Mucosa of descending colon (tissue), 3 donors: ENCODE data around the gene CRYGA. TPM values are rescaled to one million over a fixed set of nuclear protein-coding genes. Genes with fewer than 3 reads are reported as not detected.

Experiments used
- ATAC-seq: fragments of 200-7000 bp; cut with Tn5 transposase; one replicate; pipeline ENCODE4 v1.9.1; 2020; ENCODE audit warnings: mild to moderate bottlenecking, moderate library complexity
- DNase-seq, 3 donors: peaks; one replicate each; pipeline ENCODE4 v3.0.0-alpha.2; 2020
- H3K36me3 ChIP-seq: fragments of 200-600 bp; one replicate; pipeline ENCODE4 v1.8.0; 2021; ENCODE audit warnings: low read depth, mild to moderate bottlenecking
- H3K4me1 ChIP-seq: fragments of 200-600 bp; one replicate; pipeline ENCODE4 v1.8.0; 2021; ENCODE audit warnings: low read depth, mild to moderate bottlenecking
- H3K4me3 ChIP-seq: fragments of 200-600 bp; one replicate; pipeline ENCODE4 v1.8.0; 2021; ENCODE audit warnings: mild to moderate bottlenecking
- H3K9me3 ChIP-seq: fragments of 200-600 bp; one replicate; pipeline ENCODE4 v1.8.0; 2021; ENCODE audit warnings: mild to moderate bottlenecking
- intact Hi-C, 2 donors: fragments of 100-400 bp; cut with DNase I in 1 of 2; cut with micrococcal nuclease in 1 of 2; formaldehyde crosslinking; loops; one replicate each; pipeline versions ENCODE4 v1.11.0 to v1.11.1; 2022; cut with DNase I, micrococcal nuclease
- total RNA-seq, 3 donors: library from RNA; stranded (reverse); fragmentation: NEBNext Ultra II Directional in 2 of 3; extraction: Animal tissue kit (Norgen Biotek cat#: 25700) in 2 of 3; gene quantifications; one replicate each; pipeline versions ENCODE4 v1.2.1 to v1.2.4, GENCODE V29; 2021 to 2023
- TF ChIP-seq, protein P1 (sequence below): fragments of 200-600 bp; IDR thresholded peaks from one replicate; pipeline ENCODE4 v1.8.0; 2022; ENCODE audit warnings: antibody characterized with exemption, mild to moderate bottlenecking
- donor health status: DM: no; HTN: no; CAD: no; lungs with moderate emphysema.
- donor health status: DM: no; HTN: no; CAD: no.
- donor health status: DM: no; HTN: yes; CAD: no.

The CRYGA gene
- total RNA-seq, 3 donors from 2014 or later = not detected

DNA sequence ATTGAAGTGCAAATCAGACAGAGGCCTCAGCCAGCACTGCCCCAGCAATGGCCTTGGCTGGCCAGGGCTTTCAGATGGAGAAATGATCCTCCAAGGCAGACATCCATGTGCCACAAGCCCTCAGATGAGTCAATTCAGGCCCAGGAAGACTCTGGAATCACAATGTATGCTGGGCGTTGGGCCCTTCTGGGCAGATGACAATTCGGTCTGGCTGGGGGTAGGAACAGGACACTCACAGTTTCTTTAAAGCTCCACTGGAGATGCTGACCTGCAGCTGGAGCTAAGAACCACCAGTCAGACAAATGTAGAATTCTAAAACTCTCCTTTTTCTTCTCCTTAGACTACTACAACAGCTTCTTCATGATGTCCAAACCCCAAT is 26.7 kb downstream of the CRYGA start:
- no peak overlapping the region for H3K4me3 ChIP-seq
- H3K9me3 ChIP-seq = no peaks in the 10 kb centered on the region
- DNase-seq = no peak
- TF ChIP-seq, protein P1, sequence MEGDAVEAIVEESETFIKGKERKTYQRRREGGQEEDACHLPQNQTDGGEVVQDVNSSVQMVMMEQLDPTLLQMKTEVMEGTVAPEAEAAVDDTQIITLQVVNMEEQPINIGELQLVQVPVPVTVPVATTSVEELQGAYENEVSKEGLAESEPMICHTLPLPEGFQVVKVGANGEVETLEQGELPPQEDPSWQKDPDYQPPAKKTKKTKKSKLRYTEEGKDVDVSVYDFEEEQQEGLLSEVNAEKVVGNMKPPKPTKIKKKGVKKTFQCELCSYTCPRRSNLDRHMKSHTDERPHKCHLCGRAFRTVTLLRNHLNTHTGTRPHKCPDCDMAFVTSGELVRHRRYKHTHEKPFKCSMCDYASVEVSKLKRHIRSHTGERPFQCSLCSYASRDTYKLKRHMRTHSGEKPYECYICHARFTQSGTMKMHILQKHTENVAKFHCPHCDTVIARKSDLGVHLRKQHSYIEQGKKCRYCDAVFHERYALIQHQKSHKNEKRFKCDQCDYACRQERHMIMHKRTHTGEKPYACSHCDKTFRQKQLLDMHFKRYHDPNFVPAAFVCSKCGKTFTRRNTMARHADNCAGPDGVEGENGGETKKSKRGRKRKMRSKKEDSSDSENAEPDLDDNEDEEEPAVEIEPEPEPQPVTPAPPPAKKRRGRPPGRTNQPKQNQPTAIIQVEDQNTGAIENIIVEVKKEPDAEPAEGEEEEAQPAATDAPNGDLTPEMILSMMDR = no peak
- no peak for ATAC-seq
- intact Hi-C loops = no loop called here
- no peaks in the 10 kb centered on the region for H3K36me3 ChIP-seq
- H3K4me1 ChIP-seq = no peaks in the 10 kb centered on the region

- no peaks in the 10 kb centered on the region for H3K4me1 ChIP-seq
- peak; percentile 73 for ATAC-seq
- H3K36me3 ChIP-seq = no peaks in the 10 kb centered on the region
- H3K9me3 ChIP-seq = no peaks in the 10 kb centered on the region
- no peak overlapping the region for H3K4me3 ChIP-seq
- TF ChIP-seq, protein P1 = no peak
- peak in 1 of 3 donors; percentile 25 for DNase-seq
- intact Hi-C loops = no loop called here
Observed at GRCh38 chr2:208135794-208136715, 27.3 kb downstream of the CRYGA start.

DNA sequence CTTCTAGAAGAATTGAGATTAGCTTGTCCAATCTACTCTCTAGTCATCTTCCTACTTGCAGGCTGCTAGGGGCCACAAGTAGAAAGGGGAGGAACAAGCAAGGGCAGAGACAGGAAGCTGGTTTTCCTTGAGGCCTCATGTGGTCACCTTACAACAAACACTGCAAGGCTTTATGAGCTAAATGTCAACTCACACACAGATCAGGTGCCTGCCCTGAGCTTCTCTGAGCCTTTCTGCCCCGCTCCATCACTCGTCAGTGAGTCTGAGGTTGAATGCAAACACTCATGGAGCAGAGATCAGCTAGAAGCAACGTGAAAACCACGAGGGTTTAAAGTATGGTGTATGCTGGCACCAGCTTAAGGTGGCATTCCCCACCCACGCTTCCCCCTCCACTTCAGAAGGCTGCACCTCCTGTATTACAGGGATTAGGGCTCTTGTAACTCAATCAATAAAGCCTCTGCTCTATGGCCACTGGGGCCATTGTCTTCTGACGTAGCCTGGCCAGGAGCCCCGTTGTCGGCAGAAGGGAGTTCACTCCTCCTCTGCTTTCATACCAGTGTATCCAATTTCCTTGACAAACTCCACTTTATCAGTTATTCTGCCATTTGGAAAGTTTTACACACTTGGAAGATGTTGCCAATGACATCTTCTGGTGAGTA is 28.3 kb downstream of the CRYGA start:
- intact Hi-C loops = no loop called here
- Histone ChIP-seq H3K36me3 (no peaks in the 10 kb centered on the region), H3K4me3 (no peak overlapping the region), H3K4me1 (peaks cover 7% of the 10 kb centered on the region), H3K9me3 (no peaks in the 10 kb centered on the region)
- TF ChIP-seq, protein P1 = no peak
- no peak for ATAC-seq
- DNase-seq = no peak

GRCh38 chr2:208130712-208131110 is 32.7 kb downstream of the CRYGA start:
- H3K4me3 ChIP-seq = no peak overlapping the region
- H3K9me3 ChIP-seq = no peaks in the 10 kb centered on the region
- H3K36me3 ChIP-seq = no peaks in the 10 kb centered on the region
- intact Hi-C loops = no loop called here
- TF ChIP-seq, protein P1 = no peak
- peaks cover 12% of the 10 kb centered on the region for H3K4me1 ChIP-seq
- no peak for ATAC-seq
- no peak for DNase-seq

DNA sequence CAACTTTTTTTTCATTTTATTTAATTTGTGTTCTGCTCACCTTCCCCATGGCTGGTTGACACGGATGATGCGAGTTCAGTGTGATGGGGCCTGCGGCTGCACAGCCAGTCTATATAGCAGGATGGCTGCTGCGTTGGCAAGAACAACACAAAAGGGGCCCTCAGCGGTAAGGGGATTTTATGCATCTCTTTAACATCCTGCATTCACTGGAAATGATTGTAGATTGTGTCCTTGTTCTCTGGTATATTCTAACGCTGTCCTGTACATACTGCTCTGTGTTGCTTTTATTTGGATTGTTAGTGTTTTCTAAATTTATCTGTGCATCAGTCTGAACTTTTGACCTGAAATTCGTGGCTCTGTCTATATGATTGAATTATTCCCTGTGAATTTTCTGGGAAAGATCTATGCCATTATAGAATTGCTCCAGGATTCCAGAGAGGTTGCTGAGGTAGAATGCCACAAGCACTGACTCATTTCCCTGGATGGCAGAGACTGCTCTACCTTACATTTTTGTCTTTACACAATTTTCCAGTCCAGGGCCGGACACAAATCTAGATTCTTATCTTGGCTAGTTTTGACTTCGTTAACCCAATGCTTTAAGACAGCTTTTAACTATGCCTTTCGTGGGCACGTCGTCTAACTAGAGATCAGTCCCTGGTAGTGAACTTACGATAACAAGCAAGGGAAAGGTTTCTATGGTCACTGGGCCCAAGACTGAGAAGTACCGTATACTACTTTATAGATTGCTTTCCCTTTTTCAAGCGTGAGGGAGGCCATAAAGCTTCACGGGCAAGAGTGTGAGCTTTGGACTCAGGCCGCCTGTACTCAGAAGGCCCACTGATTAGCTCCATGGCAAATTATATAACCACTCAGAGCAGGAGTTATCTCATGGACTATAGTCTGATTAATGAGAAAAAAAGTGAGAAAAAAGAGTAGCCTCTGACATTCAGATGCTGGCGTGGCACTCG is 33.4 kb downstream of the CRYGA start, which contains the start of gene CRYGC:
Gene CRYGC, minus strand, starts transcription at position 85 of the 968 bp plus-strand sequence. Its CDS starts 36 bp downstream, at position 49.
- no peaks in the 10 kb centered on the region for H3K36me3 ChIP-seq
- DNase-seq (peak in 2 of 3 donors; percentile 43 to 58), ATAC-seq (peak; percentile 96)
- intact Hi-C loops = no loop called here
- H3K4me1 ChIP-seq = peaks cover 12% of the 10 kb centered on the region
- no peak within 1 kb of the TSS for H3K4me3 ChIP-seq
- TF ChIP-seq, protein P1 = no peak
- H3K9me3 ChIP-seq = no peaks in the 10 kb centered on the region
